Gastroesophageal sphincter (tissue), 4 donors: ENCODE results near the gene FHIT. TPM values are rescaled to one million over a fixed set of nuclear protein-coding genes. Genes with fewer than 3 reads are reported as not detected.

Experiments
- ATAC-seq: fragments of 150-250 bp; one replicate; pipeline ENCODE4 v1.9.1; 2016; ENCODE audit warnings: mild to moderate bottlenecking, moderate library complexity
- H3K27ac ChIP-seq, 4 donors: fragments of 200-600 bp; sonication (generic) in 3 of 4; 1 replicate in 3 of 4; 2 replicates in 1 of 4; pipeline ENCODE4 v1.5.1; 2016 to 2019
- H3K27me3 ChIP-seq: fragments of 200-600 bp; sonication (generic); one replicate; pipeline ENCODE4 v1.5.1; 2019
- H3K36me3 ChIP-seq, 2 donors: fragments of 200-600 bp; sonication (generic); one replicate each; pipeline ENCODE4 v1.5.1; 2019; ENCODE audit warnings: control low read depth in 1 of 2
- H3K4me1 ChIP-seq, 3 donors: fragments of 200-600 bp; sonication (generic); 1 replicate in 2 of 3; 2 replicates in 1 of 3; pipeline ENCODE4 v1.5.1; 2016 to 2019; ENCODE audit warnings: control low read depth in 2 of 3
- H3K4me3 ChIP-seq, 2 donors: fragments of 200-600 bp; sonication (generic); one replicate each; pipeline ENCODE4 v1.5.1; 2019; ENCODE audit warnings: mild to moderate bottlenecking in 1 of 2, moderate library complexity in 1 of 2
- H3K9me3 ChIP-seq, 3 donors: fragments of 200-600 bp; sonication (generic); one replicate each; pipeline ENCODE4 v1.5.1; 2017 to 2019; ENCODE audit warnings: control low read depth in 2 of 3
- CTCF ChIP-seq, 4 experiments: fragments of 200-600 bp in 2 of 4; fragments of 450-650 bp in 2 of 4; sonication (generic) in 1 of 4; IDR thresholded peaks; one replicate each; pipeline ENCODE4 v1.5.1; 2017 to 2019; ENCODE audit warnings: antibody characterized with exemption in 4 of 4, mild to moderate bottlenecking in 2 of 4, moderate library complexity in 2 of 4
- EP300 ChIP-seq: sonication (generic); formaldehyde crosslinking; IDR thresholded peaks from one replicate; pipeline ENCODE4 v1.6.1; 2017; ENCODE audit warnings: antibody characterized with exemption, mild to moderate bottlenecking
- POLR2A ChIP-seq, 2 donors: fragments of 450-650 bp; IDR thresholded peaks; one replicate each; pipeline ENCODE4 v1.6.1; 2017; ENCODE audit warnings: antibody characterized with exemption in 2 of 2, mild to moderate bottlenecking in 2 of 2, moderate library complexity in 1 of 2
- POLR2AphosphoS5 ChIP-seq: sonication (generic); formaldehyde crosslinking; IDR thresholded peaks from one replicate; pipeline ENCODE4 v1.6.1; 2017; ENCODE audit warnings: antibody characterized with exemption
- WGBS, 2 donors: methylation state at CpG; one replicate each; pipeline ENCODE4 v1.1.5; 2018; ENCODE audit warnings: low coverage in 1 of 2; 5-methylcytosine and 5-hydroxymethylcytosine counted together
- total RNA-seq, 4 donors: library from RNA; depleted of rRNA; stranded (reverse); fragments of >200 nt; gene quantifications; one replicate each; pipeline ENCODE4 v1.1.0, GENCODE V29; 2016

Gene FHIT
- total RNA-seq, 4 donors from 2014 or later: 1.4 to 7.3 (median 3.9) TPM

DNA sequence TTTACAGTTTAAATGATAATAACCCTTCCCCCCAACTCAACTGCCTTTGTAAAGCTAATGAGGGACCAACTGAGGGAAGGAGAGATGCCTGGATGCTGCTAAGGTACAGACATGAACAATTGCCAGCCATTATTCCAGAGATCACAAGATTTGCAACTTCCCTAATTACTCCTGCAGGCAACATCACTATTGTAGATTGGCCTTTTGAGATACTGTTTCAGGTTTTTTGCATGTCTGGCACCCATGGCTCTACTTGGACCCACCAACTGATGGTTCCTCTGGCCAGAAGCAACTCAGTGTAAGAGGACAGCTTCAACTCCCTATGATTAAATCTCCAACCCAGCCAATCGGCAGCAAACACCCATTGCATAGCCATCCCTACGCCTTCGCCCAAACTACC is 478.7 kb downstream of the FHIT start:
- Histone ChIP-seq H3K36me3 (no peaks in the 10 kb centered on the region), H3K9me3 (no peaks in the 10 kb centered on the region), H3K27me3 (no peaks in the 10 kb centered on the region), H3K4me3 (no peak overlapping the region), H3K27ac (no peak overlapping the region), H3K4me1 (no peaks in the 10 kb centered on the region)
- TF ChIP-seq CTCF (IDR thresholded peaks at IDR 0.05) (no peak), POLR2A (IDR thresholded peaks at IDR 0.05) (no peak), POLR2AphosphoS5 (no peak), EP300 (no peak)
- no peak for ATAC-seq
- 100% methylated on average over 3 of the region's 3 CpGs for WGBS, 2 donors

DNA sequence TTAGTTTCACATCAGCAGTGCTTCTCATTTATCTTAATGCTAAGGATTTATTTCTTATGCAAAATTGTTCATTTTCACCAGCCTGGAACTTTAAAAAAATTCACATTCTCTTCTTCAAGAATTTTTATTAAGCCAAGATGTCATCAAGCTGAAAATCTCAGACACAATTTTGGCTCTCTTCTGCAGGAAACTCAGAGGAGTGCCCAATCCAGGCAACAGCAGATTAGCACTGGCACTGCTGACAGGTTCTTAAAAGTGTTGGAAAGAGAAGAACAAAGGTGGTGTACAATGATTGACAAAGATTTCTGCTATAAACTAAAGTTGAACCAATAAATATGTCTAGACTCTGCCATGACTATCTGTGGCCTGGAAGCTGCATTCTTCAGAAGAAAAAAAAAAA is 479.5 kb downstream of the FHIT start:
- Histone ChIP-seq H3K27ac (no peak overlapping the region), H3K4me3 (no peak overlapping the region), H3K4me1 (no peaks in the 10 kb centered on the region), H3K9me3 (no peaks in the 10 kb centered on the region), H3K36me3 (no peaks in the 10 kb centered on the region), H3K27me3 (no peaks in the 10 kb centered on the region)
- no peak for TF ChIP-seq EP300
- no peak for TF ChIP-seq POLR2AphosphoS5
- no peak for TF ChIP-seq POLR2A (IDR thresholded peaks at IDR 0.05)
- no peak for TF ChIP-seq CTCF (IDR thresholded peaks at IDR 0.05)
- ATAC-seq: no peak

- no peaks in the 10 kb centered on the region for H3K4me1 ChIP-seq
- no peak for ATAC-seq
- H3K9me3 ChIP-seq: no peaks in the 10 kb centered on the region
- no peak overlapping the region for H3K4me3 ChIP-seq
- no peaks in the 10 kb centered on the region for H3K36me3 ChIP-seq
- TF ChIP-seq CTCF (IDR thresholded peaks at IDR 0.05) (no peak), EP300 (no peak), POLR2A (IDR thresholded peaks at IDR 0.05) (no peak), POLR2AphosphoS5 (no peak)
- no peaks in the 10 kb centered on the region for H3K27me3 ChIP-seq
- no peak overlapping the region for H3K27ac ChIP-seq
- WGBS, 2 donors: 92 to 100% methylated on average over 1 of the region's 1 CpG
Measured at GRCh38 chr3:60770532-60770931, 480.7 kb downstream of the FHIT start.

DNA sequence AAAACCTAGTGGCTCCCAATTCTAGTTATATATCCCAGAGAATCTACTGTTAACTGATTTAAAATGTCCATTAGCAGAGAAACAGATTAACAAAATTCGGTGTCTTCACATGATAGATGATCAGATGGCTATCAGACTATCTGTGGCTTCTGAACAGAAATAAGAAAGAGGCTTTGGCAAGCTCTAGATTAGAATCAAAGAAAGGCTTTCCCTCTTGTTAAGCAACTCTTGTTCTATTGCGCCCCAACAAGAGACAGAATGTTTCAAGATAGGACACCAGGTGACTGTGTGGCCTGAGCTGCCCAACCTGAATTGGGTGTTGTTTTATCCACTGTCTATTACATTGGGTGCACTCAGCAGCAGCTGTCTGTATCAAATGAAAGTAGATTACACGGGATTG is 483.7 kb downstream of the FHIT start:
- TF ChIP-seq CTCF (IDR thresholded peaks at IDR 0.05) (no peak), POLR2A (IDR thresholded peaks at IDR 0.05) (no peak), POLR2AphosphoS5 (no peak), EP300 (no peak)
- no peaks in the 10 kb centered on the region for H3K9me3 ChIP-seq
- WGBS, 2 donors: 47 to 66% methylated on average over 2 to 3 of the region's 3 CpGs
- H3K27me3 ChIP-seq: no peaks in the 10 kb centered on the region
- no peak for ATAC-seq
- no peaks in the 10 kb centered on the region for H3K4me1 ChIP-seq
- H3K4me3 ChIP-seq: no peak overlapping the region
- H3K27ac ChIP-seq: no peak overlapping the region
- H3K36me3 ChIP-seq: no peaks in the 10 kb centered on the region

DNA sequence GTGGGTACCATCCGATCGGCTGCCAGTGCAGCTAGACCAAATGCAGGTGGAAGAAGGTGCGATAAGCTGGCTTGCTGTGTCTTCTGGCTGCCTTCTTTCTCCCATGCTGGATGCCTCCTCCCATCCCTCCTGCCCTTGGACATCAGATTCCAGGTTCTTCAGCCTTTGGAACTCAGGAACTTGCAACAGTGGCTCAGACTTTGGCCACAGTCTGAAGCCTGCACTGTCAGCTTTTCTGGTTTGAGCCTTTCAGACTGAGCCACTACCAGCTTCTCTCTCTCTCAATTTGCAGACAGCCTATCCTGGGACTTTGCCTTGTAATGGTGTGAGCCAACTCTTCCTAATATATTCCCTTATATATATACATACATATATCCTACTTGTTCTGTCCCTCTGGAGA is 485.5 kb downstream of the FHIT start:
- WGBS, 2 donors: 100% methylated on average over 3 of the region's 3 CpGs; no CpG with 5 or more reads in 1 of the 2 donors
- TF ChIP-seq POLR2A (IDR thresholded peaks at IDR 0.05): no peak
- no peak for TF ChIP-seq POLR2AphosphoS5
- no peak for TF ChIP-seq CTCF (IDR thresholded peaks at IDR 0.05)
- no peak for TF ChIP-seq EP300
- H3K4me1 ChIP-seq: no peaks in the 10 kb centered on the region
- H3K9me3 ChIP-seq: no peaks in the 10 kb centered on the region
- no peak overlapping the region for H3K4me3 ChIP-seq
- H3K27ac ChIP-seq: no peak overlapping the region
- no peaks in the 10 kb centered on the region for H3K27me3 ChIP-seq
- ATAC-seq: no peak
- H3K36me3 ChIP-seq: no peaks in the 10 kb centered on the region
